Gastrocnemius medialis (tissue), 4 donors: ENCODE measurements around the gene CCDC192. TPM values are rescaled to one million over a fixed set of nuclear protein-coding genes. Genes with fewer than 3 reads are reported as not detected.

Experiments used
- ATAC-seq, 2 donors: fragments of 150-250 bp; one replicate each; pipeline ENCODE4 v1.9.1; 2016
- DNase-seq, 2 donors: peaks; one replicate each; pipeline ENCODE4 v3.0.0-alpha.2; 2019
- H3K27ac ChIP-seq, 4 donors: fragments of 200-600 bp; sonication (generic); 1 replicate in 1 of 4; 2 replicates in 3 of 4; pipeline ENCODE4 v1.5.1; 2016 to 2018; ENCODE audit warnings: mild to moderate bottlenecking in 2 of 4, moderate library complexity in 1 of 4
- H3K27me3 ChIP-seq, 3 donors: fragments of 200-600 bp; sonication (generic) in 2 of 3; 1 replicate in 1 of 3; 2 replicates in 2 of 3; pipeline versions ENCODE4 v1.5.1 to v1.6.0; 2016 to 2019; ENCODE audit warnings: mild to moderate bottlenecking in 1 of 3, moderate library complexity in 1 of 3
- H3K36me3 ChIP-seq, 2 donors: fragments of 200-600 bp; sonication (generic) in 1 of 2; one replicate each; pipeline ENCODE4 v1.5.1; 2017 to 2018
- H3K4me1 ChIP-seq, 2 donors: fragments of 200-600 bp; sonication (generic) in 1 of 2; one replicate each; pipeline ENCODE4 v1.5.1; 2016 to 2017; ENCODE audit warnings: mild to moderate bottlenecking in 2 of 2
- H3K4me3 ChIP-seq, 4 donors: fragments of 200-600 bp; sonication (generic) in 3 of 4; 1 replicate in 1 of 4; 2 replicates in 3 of 4; pipeline ENCODE4 v1.5.1; 2016 to 2019; ENCODE audit warnings: mild to moderate bottlenecking in 2 of 4
- H3K9me3 ChIP-seq, 3 donors: fragments of 200-600 bp; sonication (generic) in 2 of 3; 1 replicate in 1 of 3; 2 replicates in 2 of 3; pipeline ENCODE4 v1.5.1; 2016 to 2019
- POLR2A ChIP-seq, 2 donors: fragments of 450-650 bp; IDR thresholded peaks; one replicate each; pipeline ENCODE4 v1.6.1; 2017; ENCODE audit warnings: antibody characterized with exemption in 2 of 2, mild to moderate bottlenecking in 2 of 2, moderate library complexity in 2 of 2
- in situ Hi-C, 4 donors: fragments of 200-750 bp; cut with MboI; loops; one replicate each; pipeline versions ENCODE4 v1.15.0 to v1.8.0; 2017; ENCODE audit warnings: low sequenced_read_pairs in 4 of 4
- intact Hi-C: fragments of 100-400 bp; cut with DNase I; formaldehyde crosslinking; loops from one replicate; pipeline ENCODE4 v1.15.1; 2023; ENCODE audit warnings: low total_unique reads
- total RNA-seq, 4 donors: library from RNA; depleted of rRNA; stranded (reverse); fragments of >200 nt; gene quantifications; one replicate each; pipeline versions ENCODE4 v1.1.0 to v1.2.3, GENCODE V29; 2016
- TF ChIP-seq, protein P1 (sequence below), 5 experiments: fragments of 450-650 bp in 3 of 5; fragments of 200-600 bp in 2 of 5; sonication (generic) in 2 of 5; IDR thresholded peaks in 4 of 5; conservative IDR thresholded peaks in 1 of 5; 1 replicate in 4 of 5; 2 replicates in 1 of 5; pipeline ENCODE4 v1.5.1; 2016 to 2019; ENCODE audit warnings: antibody characterized with exemption in 5 of 5, mild to moderate bottlenecking in 3 of 5, moderate library complexity in 3 of 5

Gene CCDC192
- total RNA-seq, 4 donors from 2014 or later, result not detected

DNA sequence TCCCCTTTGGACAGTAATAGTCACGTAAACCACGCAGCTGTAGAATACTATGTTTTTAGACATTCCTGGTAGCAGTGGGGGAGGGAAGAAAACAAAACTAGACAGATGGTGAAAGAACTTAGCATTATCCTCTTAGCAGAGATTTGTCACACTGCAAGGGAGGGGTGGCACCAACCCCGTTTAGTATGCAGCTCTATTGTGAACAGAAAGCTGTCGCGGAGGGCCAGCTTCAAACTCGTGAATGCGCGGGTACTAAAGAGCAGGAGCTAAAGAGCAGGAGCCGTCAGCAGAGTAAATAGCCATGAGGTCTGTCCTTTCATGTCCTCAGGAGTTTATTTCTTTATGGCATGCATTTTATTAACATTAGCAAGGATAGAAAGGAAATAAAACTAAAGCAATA is 238.5 kb downstream of the CCDC192 start:
- Histone ChIP-seq H3K27ac (peak overlapping the region; percentile 19 to 73 (median 20)), H3K9me3 (no peaks in the 10 kb centered on the region), H3K36me3 (no peaks in the 10 kb centered on the region), H3K4me3 (peak overlapping the region in 2 of 4 donors; percentile 32 to 40), H3K27me3 (no peaks in the 10 kb centered on the region), H3K4me1 (peaks cover 10 to 15% of the 10 kb centered on the region in 2 donors)
- no peak for DNase-seq
- peak; percentile 41 to 44 for ATAC-seq
- in situ Hi-C loops (no loop called here), intact Hi-C loops (no loop called here)
- TF ChIP-seq, protein P1, sequence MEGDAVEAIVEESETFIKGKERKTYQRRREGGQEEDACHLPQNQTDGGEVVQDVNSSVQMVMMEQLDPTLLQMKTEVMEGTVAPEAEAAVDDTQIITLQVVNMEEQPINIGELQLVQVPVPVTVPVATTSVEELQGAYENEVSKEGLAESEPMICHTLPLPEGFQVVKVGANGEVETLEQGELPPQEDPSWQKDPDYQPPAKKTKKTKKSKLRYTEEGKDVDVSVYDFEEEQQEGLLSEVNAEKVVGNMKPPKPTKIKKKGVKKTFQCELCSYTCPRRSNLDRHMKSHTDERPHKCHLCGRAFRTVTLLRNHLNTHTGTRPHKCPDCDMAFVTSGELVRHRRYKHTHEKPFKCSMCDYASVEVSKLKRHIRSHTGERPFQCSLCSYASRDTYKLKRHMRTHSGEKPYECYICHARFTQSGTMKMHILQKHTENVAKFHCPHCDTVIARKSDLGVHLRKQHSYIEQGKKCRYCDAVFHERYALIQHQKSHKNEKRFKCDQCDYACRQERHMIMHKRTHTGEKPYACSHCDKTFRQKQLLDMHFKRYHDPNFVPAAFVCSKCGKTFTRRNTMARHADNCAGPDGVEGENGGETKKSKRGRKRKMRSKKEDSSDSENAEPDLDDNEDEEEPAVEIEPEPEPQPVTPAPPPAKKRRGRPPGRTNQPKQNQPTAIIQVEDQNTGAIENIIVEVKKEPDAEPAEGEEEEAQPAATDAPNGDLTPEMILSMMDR (IDR thresholded peaks at IDR 0.05 in 4 of 5, conservative IDR thresholded peaks at IDR 0.05 in 1 of 5), result no peak
- no peak for TF ChIP-seq POLR2A (IDR thresholded peaks at IDR 0.05)

DNA sequence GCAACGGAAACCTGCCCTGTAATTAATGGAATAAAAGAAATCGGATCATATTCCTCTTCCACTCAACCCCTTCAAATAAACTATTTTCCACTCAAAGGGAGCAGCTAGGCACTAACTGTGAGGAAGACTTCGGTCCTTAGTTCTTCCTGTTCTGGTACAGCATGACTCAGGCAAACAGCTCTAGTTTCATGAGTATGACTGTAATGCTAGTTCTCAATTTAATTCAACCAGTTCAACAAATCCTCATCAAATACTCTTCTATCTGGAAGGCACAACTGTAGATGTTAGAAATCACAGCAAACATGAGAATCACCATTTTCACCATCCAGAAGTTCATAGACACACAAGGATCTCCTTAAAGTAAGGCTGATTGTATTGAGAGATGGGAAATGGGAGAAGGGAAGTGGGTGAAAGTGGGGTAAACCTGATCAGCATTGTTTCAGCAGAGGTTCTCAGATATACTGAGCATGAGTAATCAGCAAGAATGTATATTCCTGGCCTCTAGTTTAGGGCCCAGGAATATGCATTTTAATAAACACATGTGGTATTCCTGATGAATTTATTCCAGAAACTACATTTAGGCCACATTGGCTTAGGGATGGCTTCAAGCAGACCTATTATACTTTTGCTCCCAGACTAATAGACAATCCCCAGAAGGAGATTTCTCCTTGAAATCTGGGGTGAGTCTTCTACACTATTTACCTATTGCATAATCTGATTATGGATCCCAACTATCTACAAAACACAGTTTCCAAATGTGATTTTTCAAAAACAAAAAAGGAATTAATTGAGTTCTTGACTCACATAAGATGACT is 239.3 kb downstream of the CCDC192 start:
- peak overlapping the region in 3 of 4 donors; percentile 19 to 73 (median 28) for H3K27ac ChIP-seq
- ATAC-seq, result peak; percentile 84 to 85
- peak overlapping the region in 1 of 4 donors; percentile 32 for H3K4me3 ChIP-seq

DNA sequence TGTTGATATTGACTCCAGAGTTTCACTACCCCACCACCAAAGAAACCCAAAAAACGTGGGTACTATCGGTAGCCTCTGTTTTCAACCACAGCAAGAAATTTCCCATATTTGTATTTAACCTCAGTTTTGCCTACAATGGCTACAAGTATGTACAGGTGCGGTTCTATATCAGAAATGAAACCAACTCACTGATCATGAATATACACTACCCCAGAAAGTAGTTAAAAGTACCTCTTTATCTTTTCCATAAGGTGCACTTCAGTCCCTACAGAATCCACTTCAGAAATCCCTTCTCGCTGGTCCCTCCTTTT is 239.8 kb downstream of the CCDC192 start:
- in situ Hi-C loops, result no loop called here
- Histone ChIP-seq H3K4me3 (no peak overlapping the region), H3K27me3 (no peaks in the 10 kb centered on the region), H3K4me1 (peaks cover 10 to 15% of the 10 kb centered on the region in 2 donors), H3K36me3 (no peaks in the 10 kb centered on the region), H3K9me3 (no peaks in the 10 kb centered on the region), H3K27ac (peak overlapping the region in 1 of 4 donors; percentile 73)
- TF ChIP-seq, protein P1 (IDR thresholded peaks at IDR 0.05 in 4 of 5, conservative IDR thresholded peaks at IDR 0.05 in 1 of 5), result no peak
- no peak for TF ChIP-seq POLR2A (IDR thresholded peaks at IDR 0.05)
- DNase-seq, result no peak
- intact Hi-C loops, result no loop called here
- no peak for ATAC-seq

More for the DNA sequence above, 239.3 kb downstream of the CCDC192 start:
- no peaks in the 10 kb centered on the region for H3K9me3 ChIP-seq
- H3K4me1 ChIP-seq, result peaks cover 10 to 15% of the 10 kb centered on the region in 2 donors
- in situ Hi-C loops (no loop called here), intact Hi-C loops (no loop called here)
- no peak for DNase-seq
- H3K27me3 ChIP-seq, result no peaks in the 10 kb centered on the region
- no peaks in the 10 kb centered on the region for H3K36me3 ChIP-seq
- TF ChIP-seq, protein P1 (IDR thresholded peaks at IDR 0.05 in 4 of 5, conservative IDR thresholded peaks at IDR 0.05 in 1 of 5), result no peak
- TF ChIP-seq POLR2A (IDR thresholded peaks at IDR 0.05), result no peak

DNA sequence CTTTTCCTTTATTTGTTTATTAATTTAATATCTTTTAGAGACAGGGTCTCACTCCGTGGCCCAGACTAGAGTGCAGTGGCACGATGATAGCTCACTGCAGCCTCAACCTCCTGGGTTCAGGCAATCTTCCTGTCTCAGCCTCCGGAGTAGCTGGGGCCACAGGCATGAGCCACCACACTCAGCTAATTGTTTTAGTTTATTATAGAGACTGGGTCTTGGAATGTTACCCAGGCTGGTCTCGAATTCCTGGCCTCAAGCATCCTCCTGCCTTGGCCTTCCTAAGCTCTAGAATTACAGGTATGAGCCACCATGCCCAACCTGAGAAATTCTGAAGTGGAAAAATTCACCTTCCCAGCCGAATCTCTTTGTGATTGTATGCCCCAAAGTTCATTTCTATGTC is 240.9 kb downstream of the CCDC192 start:
- ATAC-seq (no peak), DNase-seq (no peak)
- Histone ChIP-seq H3K27me3 (no peaks in the 10 kb centered on the region), H3K36me3 (no peaks in the 10 kb centered on the region), H3K9me3 (no peaks in the 10 kb centered on the region), H3K4me3 (no peak overlapping the region), H3K27ac (no peak overlapping the region), H3K4me1 (peaks cover 10 to 15% of the 10 kb centered on the region in 2 donors)
- TF ChIP-seq, protein P1 (IDR thresholded peaks at IDR 0.05 in 4 of 5, conservative IDR thresholded peaks at IDR 0.05 in 1 of 5), result no peak
- no peak for TF ChIP-seq POLR2A (IDR thresholded peaks at IDR 0.05)
- intact Hi-C loops (no loop called here), in situ Hi-C loops (no loop called here)
